Stimulated activated CD8-positive, alpha-beta memory T cell treated with anti-CD3 and anti-CD28 coated beads, Interleukin-15, amount 100 ng/mL, for 4 hours (primary cell): Measurements from ENCODE around the gene HEATR5A.

ENCODE experiments used
- DNase-seq, 2 donors: peaks; one replicate each; pipeline ENCODE4 v3.0.0-alpha.2; 2020; ENCODE audit warnings: low read depth in 2 of 2

Gene HEATR5A

GRCh38 chr14:31426663-31427062 is 6.3 kb upstream of the HEATR5A start:
- DNase-seq = no peak

GRCh38 chr14:31425905-31426304 is 5.6 kb upstream of the HEATR5A start:
- DNase-seq = no peak

GRCh38 chr14:31421200-31421599 is 850 bp upstream of the HEATR5A start:
- DNase-seq = no peak

GRCh38 chr14:31419967-31420318 is 407 bp downstream of the HEATR5A start:
- DNase-seq = no peak

- DNase-seq = no peak
These were observed 977 bp downstream of the HEATR5A start for GRCh38 chr14:31419179-31419966.

- no peak for DNase-seq
These were observed 1.9 kb downstream of the HEATR5A start for GRCh38 chr14:31418440-31418839.

- DNase-seq = no peak
These were observed 6.0 kb downstream of the HEATR5A start for GRCh38 chr14:31414190-31414833.

- no peak for DNase-seq
These were observed 9.1 kb downstream of the HEATR5A start for GRCh38 chr14:31411218-31411727.

- no peak for DNase-seq
These were observed 10.2 kb downstream of the HEATR5A start for GRCh38 chr14:31410048-31410650.

- DNase-seq = no peak
These were observed 11.9 kb downstream of the HEATR5A start for GRCh38 chr14:31408421-31408820.

GRCh38 chr14:31405599-31406232 is 14.6 kb downstream of the HEATR5A start:
- DNase-seq = no peak

- no peak for DNase-seq
These were observed 15.2 kb downstream of the HEATR5A start for GRCh38 chr14:31405106-31405505.

GRCh38 chr14:31403707-31404106 is 16.6 kb downstream of the HEATR5A start:
- no peak for DNase-seq

- no peak for DNase-seq
These were observed 17.4 kb downstream of the HEATR5A start for GRCh38 chr14:31402764-31403439.

- DNase-seq = no peak
These were observed 18.9 kb downstream of the HEATR5A start for GRCh38 chr14:31401369-31401932.

GRCh38 chr14:31400031-31400638 is 20.2 kb downstream of the HEATR5A start:
- DNase-seq = no peak

- no peak for DNase-seq
These were observed 24.7 kb downstream of the HEATR5A start for GRCh38 chr14:31395572-31396205.

GRCh38 chr14:31395119-31395518 is 25.2 kb downstream of the HEATR5A start:
- no peak for DNase-seq

GRCh38 chr14:31391977-31392503 is 28.3 kb downstream of the HEATR5A start:
- DNase-seq = no peak

GRCh38 chr14:31391473-31391872 is 28.9 kb downstream of the HEATR5A start:
- DNase-seq = no peak
